IMR-90 (cell line): Measurements from ENCODE around the gene PLA2G3. TPM values are rescaled to one million over a fixed set of nuclear protein-coding genes. Genes with fewer than 3 reads are reported as not detected.

Source experiments
- ATAC-seq: fragments of 200-7000 bp; cut with Tn5 transposase; 2 replicates; pipeline ENCODE4 v1.9.1; 2020; ENCODE audit warnings: low read depth, mild to moderate bottlenecking, moderate library complexity
- BruUV-seq: library from RNA; stranded (reverse); fragments of 400-500 nt; replicated peaks from 2 replicates; lab custom pipeline; 2021; lab: Mats Ljungman, UMichigan
- CTCF ChIA-PET: fragments of 300-600 bp; formaldehyde crosslinking; extraction: SDS; loops from one replicate; lab custom pipeline; 2021; ENCODE audit warnings: antibody characterized with exemption; lab: Yijun Ruan, JAX
- POLR2A ChIA-PET: fragments of 300-600 bp; sonication (Branson Sonifier 250); formaldehyde crosslinking; loops from one replicate; lab custom pipeline; 2022; ENCODE audit warnings: antibody characterized with exemption; ENCODE audit not compliant: unreplicated experiment; lab: Charles Lee
- DNase-seq: peaks from one replicate; pipeline ENCODE4 v3.0.0; 2013
- H2AFZ ChIP-seq: replicated peaks from 2 replicates; pipeline ENCODE3; 2013; ENCODE audit warnings: low read length, mild to moderate bottlenecking; ENCODE audit not compliant: poor library complexity
- H2AK5ac ChIP-seq: 2 replicates; pipeline ENCODE4 v1.6.1; 2013; ENCODE audit warnings: low read depth, low read length, inconsistent platforms
- H2AK9ac ChIP-seq: replicated peaks from 2 replicates; pipeline ENCODE3; 2013; ENCODE audit warnings: mild to moderate bottlenecking, low read depth, low read length, moderate library complexity; ENCODE audit not compliant: poor library complexity
- H2BK120ac ChIP-seq: 2 replicates; pipeline ENCODE4 v1.6.1; 2013; ENCODE audit warnings: low read depth, low read length, inconsistent platforms
- H2BK15ac ChIP-seq: 3 replicates; pipeline ENCODE4 v1.6.1; 2013; ENCODE audit warnings: low read depth, low read length, inconsistent platforms
- H2BK20ac ChIP-seq: 2 replicates; pipeline ENCODE4 v1.6.1; 2013; ENCODE audit warnings: low read depth, mild to moderate bottlenecking, inconsistent platforms, low read length, moderate library complexity
- H2BK5ac ChIP-seq: 2 replicates; pipeline ENCODE4 v1.6.1; 2013; ENCODE audit warnings: mild to moderate bottlenecking, low read depth, low read length, inconsistent platforms; ENCODE audit not compliant: poor library complexity, severe bottlenecking
- H3K14ac ChIP-seq: replicated peaks from 2 replicates; pipeline ENCODE4 v1.6.1; 2013; ENCODE audit warnings: low read depth, low read length, inconsistent platforms
- H3K18ac ChIP-seq: 2 replicates; pipeline ENCODE4 v1.6.1; 2013; ENCODE audit warnings: low read depth, low read length, control low read depth
- H3K23ac ChIP-seq: 2 replicates; pipeline ENCODE4 v1.6.1; 2013; ENCODE audit warnings: low read depth, low read length, inconsistent platforms
- H3K27ac ChIP-seq: 2 replicates; pipeline ENCODE4 v1.5.1; 2013; ENCODE audit warnings: mild to moderate bottlenecking, control low read depth, low read length; ENCODE audit not compliant: insufficient read depth
- H3K27me3 ChIP-seq: 2 replicates; pipeline ENCODE4 v1.6.1; 2013; ENCODE audit warnings: low read length; ENCODE audit not compliant: control insufficient read depth, insufficient read depth
- H3K36me3 ChIP-seq: 2 replicates; pipeline ENCODE4 v1.6.1; 2013; ENCODE audit warnings: low read length, mixed read lengths; ENCODE audit not compliant: control insufficient read depth, insufficient read depth
- H3K4ac ChIP-seq: 2 replicates; pipeline ENCODE4 v1.6.1; 2013; ENCODE audit warnings: low read depth, low read length, inconsistent platforms
- H3K4me1 ChIP-seq: 2 replicates; pipeline ENCODE4 v1.6.1; 2013; ENCODE audit warnings: low read length, mixed read lengths; ENCODE audit not compliant: control insufficient read depth, insufficient read depth
- H3K4me2 ChIP-seq: 2 replicates; pipeline ENCODE4 v1.6.1; 2013; ENCODE audit warnings: low read depth, mild to moderate bottlenecking, control low read depth, low read length, moderate library complexity
- H3K4me3 ChIP-seq: 2 replicates; pipeline ENCODE4 v1.5.1; 2013; ENCODE audit warnings: low read depth, mild to moderate bottlenecking, control low read depth, low read length, moderate library complexity; ENCODE audit not compliant: insufficient read depth
- H3K56ac ChIP-seq: 2 replicates; pipeline ENCODE4 v1.6.1; 2013; ENCODE audit warnings: low read length, inconsistent platforms; ENCODE audit not compliant: insufficient read depth; ENCODE audit errors: extremely low read depth
- H3K79me1 ChIP-seq, 2 experiments: 2 replicates each; pipeline ENCODE4 v1.6.1; 2013; ENCODE audit warnings: low read length in 2 of 2, inconsistent platforms in 1 of 2, low read depth in 1 of 2
- H3K9ac ChIP-seq: 2 replicates; pipeline ENCODE4 v1.6.1; 2013; ENCODE audit warnings: low read depth, low read length, control low read depth
- H3K9me1 ChIP-seq: 2 replicates; pipeline ENCODE4 v1.6.1; 2013; ENCODE audit warnings: low read length, inconsistent platforms; ENCODE audit not compliant: insufficient read depth
- H3K9me3 ChIP-seq: 2 replicates; pipeline ENCODE4 v1.6.1; 2013; ENCODE audit warnings: low read length; ENCODE audit not compliant: control insufficient read depth, insufficient read depth
- H4K20me1 ChIP-seq: 2 replicates; pipeline ENCODE4 v1.6.1; 2013; ENCODE audit warnings: low read length, inconsistent platforms; ENCODE audit not compliant: insufficient read depth
- H4K5ac ChIP-seq: 2 replicates; pipeline ENCODE4 v1.6.1; 2013; ENCODE audit warnings: mild to moderate bottlenecking, low read depth, low read length, control low read depth
- H4K8ac ChIP-seq, 2 experiments: 2 replicates each; pipeline ENCODE4 v1.6.1; 2013; ENCODE audit warnings: low read depth in 2 of 2, low read length in 2 of 2, control low read depth in 1 of 2, inconsistent platforms in 1 of 2
- H4K91ac ChIP-seq: 2 replicates; pipeline ENCODE4 v1.6.1; 2013; ENCODE audit warnings: low read depth, low read length, inconsistent platforms; ENCODE audit not compliant: insufficient read depth
- CTCF ChIP-seq: conservative IDR thresholded peaks from 2 replicates; pipeline ENCODE4 v1.5.1; 2012; ENCODE audit warnings: mild to moderate bottlenecking, low read depth, low read length, improper control_type of control experiment
- ELK1 ChIP-seq: fragments of 150-350 bp; IDR thresholded peaks from 2 replicates; pipeline ENCODE4 v1.6.1; 2016; ENCODE audit warnings: low read depth, mild to moderate bottlenecking, low read length, moderate library complexity, borderline replicate concordance
- MAZ ChIP-seq: IDR thresholded peaks from 2 replicates; pipeline ENCODE4 v1.6.1; 2012; ENCODE audit warnings: low read depth, mild to moderate bottlenecking, low read length, improper control_type of control experiment, moderate library complexity, borderline replicate concordance
- POLR2A ChIP-seq: IDR thresholded peaks from 2 replicates; pipeline ENCODE4 v1.6.1; 2012; ENCODE audit warnings: mild to moderate bottlenecking, low read depth, low read length
- RAD21 ChIP-seq: IDR thresholded peaks from 2 replicates; pipeline ENCODE4 v1.6.1; 2012; ENCODE audit warnings: low read length, improper control_type of control experiment
- RFX5 ChIP-seq: IDR thresholded peaks from 2 replicates; pipeline ENCODE4 v1.8.0; 2012; ENCODE audit warnings: low read depth, mild to moderate bottlenecking, low read length, moderate library complexity
- SMC3 ChIP-seq: fragments of 150-350 bp; IDR thresholded peaks from 2 replicates; pipeline ENCODE4 v1.6.1; 2016; ENCODE audit warnings: low read depth, mild to moderate bottlenecking, antibody characterized with exemption, low read length, moderate library complexity
- USF2 ChIP-seq: fragments of 150-350 bp; IDR thresholded peaks from 2 replicates; pipeline ENCODE4 v1.6.1; 2017; ENCODE audit warnings: mild to moderate bottlenecking, antibody characterized with exemption, low read length, low read depth
- WGBS, 2 experiments: methylation state at CpG; one replicate each; pipeline versions ENCODE4 v1.1.5 to v1.1.7; 2013; ENCODE audit warnings: missing lambda C conversion rate in 2 of 2; ENCODE audit not compliant: insufficient read length in 1 of 2; ENCODE audit errors: extremely low coverage in 2 of 2; 5-methylcytosine and 5-hydroxymethylcytosine counted together
- dilution Hi-C: fragments of 300-500 bp; cut with HindIII; formaldehyde crosslinking; loops from one replicate; pipeline ENCODE4 v1.14.3; 2018; ENCODE audit warnings: low sequenced_read_pairs; ENCODE audit not compliant: unreplicated experiment
- in situ Hi-C: fragments of 300-500 bp; cut with MboI; formaldehyde crosslinking; loops from 3 replicates; pipeline ENCODE4 v1.14.3; 2019; ENCODE audit warnings: low sequenced_read_pairs, inconsistent platforms, mixed read lengths
- intact Hi-C: fragments of 100-400 bp; cut with micrococcal nuclease; formaldehyde crosslinking; loops from 2 replicates; pipeline ENCODE4 v1.10.0; 2022
- polyA plus RNA-seq, 3 experiments: library from polyadenylated mRNA; depleted of rRNA; stranded (reverse); fragments of >200 nt; gene quantifications; 2 replicates each; pipeline ENCODE4 v1.2.3, GENCODE V29; 2012; ENCODE audit warnings: low replicate concordance in 1 of 3
- total RNA-seq: library from RNA; depleted of rRNA; stranded (reverse); fragments of >200 nt; gene quantifications from 2 replicates; pipeline ENCODE4 v1.2.3, GENCODE V29; 2012

Gene PLA2G3
- total and polyA plus RNA-seq, 2 of the 4 experiments (the other 2 are of a cell fraction) = under 0.01 to 0.12 TPM

GRCh38 chr22:31107178-31107893, 33.0 kb downstream of the PLA2G3 start, which contains the start of gene SELENOM:
Gene SELENOM, minus strand, starts transcription at chr22:31107568. Its CDS starts 63 bp downstream, at chr22:31107505.
- WGBS, 2 experiments = 1% methylated on average over 32 of the region's 67 CpGs; no CpG with 5 or more reads in 1 of the 2 experiments

More at GRCh38 chr22:31107178-31107893, 33.0 kb downstream of the PLA2G3 start, which contains the start of gene SELENOM:
- Histone ChIP-seq H3K4me3 (peak within 1 kb of the TSS; percentile 90), H4K5ac (peak within 1 kb of the TSS; percentile 55), H3K9ac (peak within 1 kb of the TSS; percentile 91), H3K27me3 (no peaks in the 10 kb centered on the region), H3K4me1 (peaks cover 35% of the 10 kb centered on the region), H3K18ac (peak within 1 kb of the TSS; percentile 81), H2AK9ac (peak within 1 kb of the TSS; percentile 100), H2BK120ac (peak within 1 kb of the TSS; percentile 85), H3K4me2 (peak within 1 kb of the TSS; percentile 96), H3K56ac (peak within 1 kb of the TSS; percentile 58), H2AFZ (peak within 1 kb of the TSS; percentile 96), H3K23ac (peak within 1 kb of the TSS; percentile 94), H3K36me3 (peaks cover 28% of the 10 kb centered on the region), H4K20me1 (peaks cover 20% of the 10 kb centered on the region), H4K8ac (peak within 1 kb of the TSS; percentile 64 to 93), H2BK5ac (peak within 1 kb of the TSS; percentile 87), H3K9me1 (peaks cover 12% of the 10 kb centered on the region), H3K14ac (peak within 1 kb of the TSS; percentile 98), H3K79me1 (peaks cover 15 to 47% of the 10 kb centered on the region in 2 experiments; a peak in 3 of 4 replicates), H3K27ac (peak within 1 kb of the TSS; percentile 94), H2BK15ac (peak within 1 kb of the TSS; percentile 84; the same call in 1 of the 3 replicates), H3K4ac (peak within 1 kb of the TSS; percentile 92), H3K9me3 (no peaks in the 10 kb centered on the region), H4K91ac (peak within 1 kb of the TSS; percentile 89), H2AK5ac (peak within 1 kb of the TSS; percentile 85), H2BK20ac (no peak within 1 kb of the TSS)
- no peak for TF ChIP-seq ELK1
- peak; percentile 77; the same call in 1 of the 2 replicates for TF ChIP-seq MAZ
- peak; percentile 95 for TF ChIP-seq POLR2A
- TF ChIP-seq SMC3 = peak; percentile 98
- no peak; the same call in none of the 2 replicates for TF ChIP-seq USF2
- TF ChIP-seq CTCF = peak; percentile 99
- TF ChIP-seq RFX5 = no peak
- peak; percentile 95 for TF ChIP-seq RAD21
- in situ Hi-C loops = no loop called here
- intact Hi-C loops = loop anchor here (1.0 to 5.0 kb wide), 4 partner anchors 42 to 165 kb away; partner anchors contain the start of gene LIMK2
- CTCF ChIA-PET = interaction anchor here (0.5 to 2.0 kb wide), 27 partner anchors 10 to 412 kb away, joined by 3 to 12 read pairs (median 4); partner anchors contain the start of gene OSBP2
- dilution Hi-C loops = no loop called here
- DNase-seq = peak; percentile 98
- BruUV-seq = TSS peak; percentile 93
- ATAC-seq = peak; percentile 88
- POLR2A ChIA-PET = interaction anchor here (0.6 kb wide), 4 partner anchors 37 to 133 kb away, joined by 3 to 10 read pairs (median 4); no protein-coding TSS in a partner anchor
